ENCODE results near the gene GPBP1.
A peak's percentile ranks its signal among the peaks of the same experiment; 100 is the strongest.
"Not testable (repeated sequence)": the region's sequence is repeated elsewhere in the genome, so short reads cannot be mapped to it uniquely, and the experiment has no call there.

GPBP1 gene

GRCh38 chr5:57177479-57178156 is 3.8 kb downstream of the GPBP1 start:
- Histone ChIP-seq H3K4me2 (ENCODE audit: low read depth, low read length) (peak overlapping the region; percentile 64; the same call in 1 of the 2 replicates), H3K79me2 (ENCODE audit: low read length) (peaks cover 88% of the 10 kb centered on the region), H2AFZ (ENCODE audit: low read length) (no peak overlapping the region), H3K36me3 (replicated peaks; ENCODE audit: insufficient read depth, low read length) (peaks cover 5% of the 10 kb centered on the region; the same call in 1 of the 2 replicates), H3K9ac (ENCODE audit: low read length) (no peak overlapping the region), H3K4me3 (ENCODE audit: low read length) (peak overlapping the region; percentile 95), H3F3A (ENCODE audit: insufficient read depth, low read length) (peaks cover 43% of the 10 kb centered on the region), H3K4me1 (ENCODE audit: low read length) (peaks cover 22% of the 10 kb centered on the region), H3K27me3 (replicated peaks; ENCODE audit: insufficient read depth, low read length) (no peaks in the 10 kb centered on the region), H4K20me1 (ENCODE audit: insufficient read depth, low read length) (peaks cover 57% of the 10 kb centered on the region), H3K27ac (ENCODE audit: low read length) (no peak overlapping the region), H3K9me3 (replicated peaks; ENCODE audit: insufficient read depth, low read length) (no peaks in the 10 kb centered on the region), H3K9me2 (replicated peaks; ENCODE audit: insufficient read depth, low read length) (no peaks in the 10 kb centered on the region)
- no peak for DNase-seq
- TF ChIP-seq EZH2 (optimal IDR thresholded peaks at IDR 0.05; ENCODE audit: low read depth, low read length) (no peak), EZH2phosphoT487 (IDR thresholded peaks at IDR 0.05; ENCODE audit: low read length) (no peak), CTCF (IDR thresholded peaks at IDR 0.05; ENCODE audit: low read length) (no peak)

- not testable (repeated sequence) for H3K36me3 ChIP-seq (replicated peaks; ENCODE audit: insufficient read depth, low read length); H3K9me3 ChIP-seq (replicated peaks; ENCODE audit: insufficient read depth, low read length); DNase-seq; H3K27me3 ChIP-seq (replicated peaks; ENCODE audit: insufficient read depth, low read length); H3K9me2 ChIP-seq (replicated peaks; ENCODE audit: insufficient read depth, low read length); H3K9ac ChIP-seq (ENCODE audit: low read length); H2AFZ ChIP-seq (ENCODE audit: low read length); H3K27ac ChIP-seq (ENCODE audit: low read length)
- H4K20me1 ChIP-seq (ENCODE audit: insufficient read depth, low read length) = peaks cover 58% of the 10 kb centered on the region
- peak overlapping the region; percentile 24 for H3K4me3 ChIP-seq (ENCODE audit: low read length)
- H3K4me1 ChIP-seq (ENCODE audit: low read length) = peaks cover 22% of the 10 kb centered on the region
- peak overlapping the region; percentile 64; the same call in 1 of the 2 replicates for H3K4me2 ChIP-seq (ENCODE audit: low read depth, low read length)
- H3F3A ChIP-seq (ENCODE audit: insufficient read depth, low read length) = peaks cover 37% of the 10 kb centered on the region
- H3K79me2 ChIP-seq (ENCODE audit: low read length) = peaks cover 94% of the 10 kb centered on the region
Observed at GRCh38 chr5:57178238-57178637, 4.4 kb downstream of the GPBP1 start.

DNA sequence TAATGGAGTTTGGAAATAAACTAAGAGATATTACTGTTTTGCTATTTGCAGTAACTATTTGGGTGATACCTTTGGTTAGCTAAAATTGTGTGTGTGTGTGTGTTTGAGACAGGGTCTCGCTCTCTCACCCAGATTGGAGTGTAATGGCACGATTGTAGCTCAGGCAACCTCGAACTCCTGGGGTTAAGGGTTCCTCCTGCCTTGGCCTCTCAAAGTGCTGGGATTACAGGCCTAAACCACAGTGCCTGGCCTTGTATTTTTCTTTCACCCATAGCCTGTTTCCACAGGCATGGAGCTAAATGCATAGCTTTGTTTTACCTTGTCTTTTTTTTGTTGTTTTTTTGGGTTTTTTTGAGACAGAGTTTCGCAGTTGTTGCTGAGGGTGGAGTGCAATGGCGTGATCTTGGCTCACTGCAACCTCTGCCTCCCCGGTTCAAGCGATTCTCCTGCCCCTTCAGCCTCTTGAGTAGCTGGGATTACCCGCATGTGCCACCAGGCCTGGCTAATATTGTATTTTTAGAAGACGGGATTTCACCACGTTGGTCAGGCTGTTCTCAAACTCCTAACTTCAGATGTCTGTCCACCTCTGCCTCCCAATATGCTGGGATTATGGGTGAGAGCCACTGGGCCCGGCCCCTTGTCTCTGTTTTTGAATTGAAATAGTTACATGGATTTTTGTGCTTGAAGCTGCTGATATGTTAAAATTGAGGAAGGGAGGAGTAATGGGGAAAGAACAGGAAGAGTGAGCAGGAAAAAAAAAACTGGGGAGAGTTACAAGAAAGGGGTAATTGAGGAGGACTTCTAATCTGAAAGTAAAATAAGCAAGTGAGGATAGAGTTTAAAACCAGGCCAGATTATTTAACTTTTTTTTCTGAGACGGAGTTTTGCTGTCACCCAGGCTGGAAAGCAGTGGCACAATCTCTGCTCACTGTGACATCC is 5.7 kb downstream of the GPBP1 start:
- Histone ChIP-seq H3K9me3 (replicated peaks; ENCODE audit: insufficient read depth, low read length) (no peaks in the 10 kb centered on the region), H3K4me3 (ENCODE audit: low read length) (0 out of 2 replicates have a peak overlapping the region, but pooled peaks have one; percentile 10), H3K4me1 (ENCODE audit: low read length) (peaks cover 22% of the 10 kb centered on the region), H3K27ac (ENCODE audit: low read length) (no peak overlapping the region), H2AFZ (ENCODE audit: low read length) (no peak overlapping the region), H3K79me2 (ENCODE audit: low read length) (peaks cover 100% of the 10 kb centered on the region), H3K9ac (ENCODE audit: low read length) (no peak overlapping the region), H3K9me2 (replicated peaks; ENCODE audit: insufficient read depth, low read length) (no peaks in the 10 kb centered on the region), H3K27me3 (replicated peaks; ENCODE audit: insufficient read depth, low read length) (no peaks in the 10 kb centered on the region), H4K20me1 (ENCODE audit: insufficient read depth, low read length) (peaks cover 66% of the 10 kb centered on the region), H3F3A (ENCODE audit: insufficient read depth, low read length) (peaks cover 27% of the 10 kb centered on the region), H3K36me3 (replicated peaks; ENCODE audit: insufficient read depth, low read length) (peaks cover 13% of the 10 kb centered on the region; the same call in 1 of the 2 replicates), H3K4me2 (ENCODE audit: low read depth, low read length) (peak overlapping the region; percentile 64; the same call in 1 of the 2 replicates)
- TF ChIP-seq CTCF (IDR thresholded peaks at IDR 0.05; ENCODE audit: low read length) (no peak), EZH2 (optimal IDR thresholded peaks at IDR 0.05; ENCODE audit: low read depth, low read length) (no peak), EZH2phosphoT487 (IDR thresholded peaks at IDR 0.05; ENCODE audit: low read length) (no peak)
- no peak for DNase-seq
